Measurements from ENCODE around the gene TMEM253. TPM values are rescaled to one million over a fixed set of nuclear protein-coding genes. Genes with fewer than 3 reads are reported as not detected.

The TMEM253 gene
- total RNA-seq, 1 experiment from 2014 or later = 0.59 TPM

DNA sequence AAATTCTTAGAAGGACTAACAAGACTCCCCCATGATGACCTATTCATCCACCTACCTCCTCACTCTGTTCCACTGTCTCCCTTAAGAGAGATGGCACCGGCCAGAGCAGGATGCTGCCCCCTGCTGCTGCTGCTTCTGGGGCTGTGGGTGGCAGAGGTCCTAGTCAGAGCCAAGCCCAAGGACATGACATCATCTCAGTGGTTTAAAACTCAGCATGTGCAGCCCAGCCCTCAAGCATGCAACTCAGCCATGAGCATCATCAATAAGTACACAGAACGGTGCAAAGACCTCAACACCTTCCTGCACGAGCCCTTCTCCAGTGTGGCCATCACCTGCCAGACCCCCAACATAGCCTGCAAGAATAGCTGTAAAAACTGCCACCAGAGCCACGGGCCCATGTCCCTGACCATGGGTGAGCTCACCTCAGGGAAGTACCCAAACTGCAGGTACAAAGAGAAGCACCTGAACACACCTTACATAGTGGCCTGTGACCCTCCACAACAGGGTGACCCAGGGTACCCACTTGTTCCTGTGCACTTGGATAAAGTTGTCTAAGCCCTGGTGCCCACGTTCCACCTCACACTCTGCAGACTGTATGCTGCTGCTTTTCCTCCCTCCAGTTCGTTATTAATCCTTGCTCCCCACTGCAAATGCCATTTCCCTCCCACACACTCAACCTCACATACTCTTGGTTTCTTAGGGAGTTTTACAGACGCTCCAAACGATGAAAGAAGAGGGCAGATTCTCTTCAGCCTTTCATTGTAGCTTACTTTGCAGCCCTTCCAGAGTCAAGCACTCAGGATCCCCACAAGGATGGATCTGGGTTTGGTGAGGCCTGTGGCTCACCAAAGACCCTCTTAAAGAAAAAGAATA, 42.8 kb upstream of the TMEM253 start, which contains the start of gene RNASE8:
Gene RNASE8 (plus strand): TSS at position 20 of the 873 bp plus-strand sequence. CDS start 71 bp downstream, at position 91.
- POLR2A ChIA-PET = no interaction called here
- peaks cover 5% of the 10 kb centered on the region for H3K27me3 ChIP-seq (ENCODE audit: insufficient read depth, low read length)
- H3K9me3 ChIP-seq (ENCODE audit: control insufficient read depth in 1 of 2, insufficient read depth in 1 of 2, low read depth in 1 of 2, low read length in 2 of 2) = no peaks in the 10 kb centered on the region
- no peak within 1 kb of the TSS for H3K4me3 ChIP-seq (replicated peaks in 1 of 2; ENCODE audit: low read depth in 1 of 2, low read length in 2 of 2)
- ATAC-seq (peak; percentile 72), DNase-seq (ENCODE audit: low read depth, low spot score) (no peak)
- TF ChIP-seq ZNF274 (IDR thresholded peaks at IDR 0.05; ENCODE audit: low read depth, low read length) = no peak
- TF ChIP-seq, protein P1, sequence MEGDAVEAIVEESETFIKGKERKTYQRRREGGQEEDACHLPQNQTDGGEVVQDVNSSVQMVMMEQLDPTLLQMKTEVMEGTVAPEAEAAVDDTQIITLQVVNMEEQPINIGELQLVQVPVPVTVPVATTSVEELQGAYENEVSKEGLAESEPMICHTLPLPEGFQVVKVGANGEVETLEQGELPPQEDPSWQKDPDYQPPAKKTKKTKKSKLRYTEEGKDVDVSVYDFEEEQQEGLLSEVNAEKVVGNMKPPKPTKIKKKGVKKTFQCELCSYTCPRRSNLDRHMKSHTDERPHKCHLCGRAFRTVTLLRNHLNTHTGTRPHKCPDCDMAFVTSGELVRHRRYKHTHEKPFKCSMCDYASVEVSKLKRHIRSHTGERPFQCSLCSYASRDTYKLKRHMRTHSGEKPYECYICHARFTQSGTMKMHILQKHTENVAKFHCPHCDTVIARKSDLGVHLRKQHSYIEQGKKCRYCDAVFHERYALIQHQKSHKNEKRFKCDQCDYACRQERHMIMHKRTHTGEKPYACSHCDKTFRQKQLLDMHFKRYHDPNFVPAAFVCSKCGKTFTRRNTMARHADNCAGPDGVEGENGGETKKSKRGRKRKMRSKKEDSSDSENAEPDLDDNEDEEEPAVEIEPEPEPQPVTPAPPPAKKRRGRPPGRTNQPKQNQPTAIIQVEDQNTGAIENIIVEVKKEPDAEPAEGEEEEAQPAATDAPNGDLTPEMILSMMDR (IDR thresholded peaks at IDR 0.05 in 2 of 3, conservative IDR thresholded peaks at IDR 0.05 in 1 of 3; ENCODE audit: borderline replicate concordance in 1 of 3, insufficient read depth in 1 of 3, low read depth in 2 of 3, low read length in 2 of 3) = peak in 2 of 3 experiments; percentile 27 to 36; a peak in 3 of 6 replicates
- H3K36me3 ChIP-seq (ENCODE audit: control insufficient read depth in 1 of 2, insufficient read depth in 2 of 2, low read length in 2 of 2) = no peaks in the 10 kb centered on the region
- H3K9ac ChIP-seq (ENCODE audit: low read length) = no peak within 1 kb of the TSS
- H3K4me2 ChIP-seq (ENCODE audit: low read length) = no peak within 1 kb of the TSS
- H4K20me1 ChIP-seq (ENCODE audit: insufficient read depth) = no peaks in the 10 kb centered on the region
- H3K4me1 ChIP-seq (ENCODE audit: control insufficient read depth in 1 of 2, insufficient read depth in 2 of 2, low read length in 2 of 2) = no peaks in the 10 kb centered on the region
- no peaks in the 10 kb centered on the region for H3K9me2 ChIP-seq (ENCODE audit: insufficient read depth)
- intact Hi-C loops (cut with micrococcal nuclease) = no loop called here
- H3K27ac ChIP-seq (ENCODE audit: low read depth, low read length) = no peak within 1 kb of the TSS
- RAD21 ChIA-PET (ENCODE audit: low non-redundant PET in 1 of 2, low total read pairs in 2 of 2, uncharacterized antibody in 2 of 2, unreplicated experiment in 2 of 2) = no interaction called here
- CTCF ChIA-PET = interaction anchor here (1.4 kb wide), 1 partner anchor 43 kb away, joined by 4 read pairs; no protein-coding TSS in a partner anchor
- no peak within 1 kb of the TSS for H2AFZ ChIP-seq (ENCODE audit: low read depth, low read length, poor library complexity, severe bottlenecking)
- BruUV-seq (replicated peaks) = no TSS peak
- no peaks in the 10 kb centered on the region for H3K79me2 ChIP-seq (ENCODE audit: insufficient read depth, low read length)

DNA sequence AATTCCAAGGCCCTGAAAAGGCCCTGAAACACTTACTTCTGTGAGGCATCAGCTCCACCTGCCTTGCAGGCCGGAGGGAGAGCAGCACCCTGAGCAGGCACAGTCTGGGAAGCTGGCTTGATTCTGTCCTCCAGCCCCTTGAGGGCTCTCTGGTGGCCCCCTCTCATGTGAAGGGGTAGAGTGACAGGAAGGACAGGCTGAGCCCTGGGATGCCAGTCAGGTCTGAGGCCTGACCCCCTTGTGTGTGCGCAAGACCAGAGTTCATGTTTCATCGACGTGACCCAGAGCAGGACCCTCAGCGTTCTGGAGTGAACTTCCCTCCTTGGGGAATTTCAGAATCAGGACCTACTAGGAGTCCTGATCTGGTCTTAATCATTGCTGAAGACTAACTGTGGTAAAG, 42.0 kb upstream of the TMEM253 start:
- intact Hi-C loops (cut with micrococcal nuclease) = no loop called here
- CTCF ChIA-PET = interaction anchor here (1.4 kb wide), 1 partner anchor 44 kb away, joined by 4 read pairs; no protein-coding TSS in a partner anchor
- TF ChIP-seq, protein P2, sequence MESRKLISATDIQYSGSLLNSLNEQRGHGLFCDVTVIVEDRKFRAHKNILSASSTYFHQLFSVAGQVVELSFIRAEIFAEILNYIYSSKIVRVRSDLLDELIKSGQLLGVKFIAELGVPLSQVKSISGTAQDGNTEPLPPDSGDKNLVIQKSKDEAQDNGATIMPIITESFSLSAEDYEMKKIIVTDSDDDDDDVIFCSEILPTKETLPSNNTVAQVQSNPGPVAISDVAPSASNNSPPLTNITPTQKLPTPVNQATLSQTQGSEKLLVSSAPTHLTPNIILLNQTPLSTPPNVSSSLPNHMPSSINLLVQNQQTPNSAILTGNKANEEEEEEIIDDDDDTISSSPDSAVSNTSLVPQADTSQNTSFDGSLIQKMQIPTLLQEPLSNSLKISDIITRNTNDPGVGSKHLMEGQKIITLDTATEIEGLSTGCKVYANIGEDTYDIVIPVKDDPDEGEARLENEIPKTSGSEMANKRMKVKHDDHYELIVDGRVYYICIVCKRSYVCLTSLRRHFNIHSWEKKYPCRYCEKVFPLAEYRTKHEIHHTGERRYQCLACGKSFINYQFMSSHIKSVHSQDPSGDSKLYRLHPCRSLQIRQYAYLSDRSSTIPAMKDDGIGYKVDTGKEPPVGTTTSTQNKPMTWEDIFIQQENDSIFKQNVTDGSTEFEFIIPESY (IDR thresholded peaks at IDR 0.05; ENCODE audit: extremely low read depth, insufficient replicate concordance, low read length) = no peak
- no peak for TF ChIP-seq POLR2AphosphoS5 (IDR thresholded peaks at IDR 0.05; ENCODE audit: low read depth, low read length)
- no peak for TF ChIP-seq RAD21 (IDR thresholded peaks at IDR 0.05; ENCODE audit: low read depth)
- TF ChIP-seq ZFX (IDR thresholded peaks at IDR 0.05) = no peak
- no peak for TF ChIP-seq EZH2 (IDR thresholded peaks at IDR 0.05)
- TF ChIP-seq SRF (IDR thresholded peaks at IDR 0.05; ENCODE audit: low read depth) = no peak
- TF ChIP-seq ELF1 (IDR thresholded peaks at IDR 0.05; ENCODE audit: borderline replicate concordance, low read depth) = no peak
- TF ChIP-seq EGR1 (IDR thresholded peaks at IDR 0.05; ENCODE audit: low read depth) = no peak

More for the DNA sequence above, 42.0 kb upstream of the TMEM253 start:
- Histone ChIP-seq H2AFZ (ENCODE audit: low read depth, low read length, poor library complexity, severe bottlenecking) (no peak overlapping the region), H3K36me3 (ENCODE audit: control insufficient read depth in 1 of 2, insufficient read depth in 2 of 2, low read length in 2 of 2) (no peaks in the 10 kb centered on the region), H3K9me2 (ENCODE audit: insufficient read depth) (no peaks in the 10 kb centered on the region), H4K20me1 (ENCODE audit: insufficient read depth) (no peaks in the 10 kb centered on the region), H3K9me3 (ENCODE audit: control insufficient read depth in 1 of 2, insufficient read depth in 1 of 2, low read depth in 1 of 2, low read length in 2 of 2) (no peaks in the 10 kb centered on the region), H3K9ac (ENCODE audit: low read length) (no peak overlapping the region), H3K27ac (ENCODE audit: low read depth, low read length) (no peak overlapping the region), H3K4me2 (ENCODE audit: low read length) (no peak overlapping the region), H3K79me2 (ENCODE audit: insufficient read depth, low read length) (no peaks in the 10 kb centered on the region), H3K4me1 (ENCODE audit: control insufficient read depth in 1 of 2, insufficient read depth in 2 of 2, low read length in 2 of 2) (no peaks in the 10 kb centered on the region), H3K4me3 (replicated peaks in 1 of 2; ENCODE audit: low read depth in 1 of 2, low read length in 2 of 2) (no peak overlapping the region), H3K27me3 (ENCODE audit: insufficient read depth, low read length) (peaks cover 5% of the 10 kb centered on the region)
- DNase-seq (ENCODE audit: low read depth, low spot score) (no peak), ATAC-seq (no peak)
- RAD21 ChIA-PET (ENCODE audit: low non-redundant PET in 1 of 2, low total read pairs in 2 of 2, uncharacterized antibody in 2 of 2, unreplicated experiment in 2 of 2) = no interaction called here
- no TSS peak for BruUV-seq (replicated peaks)
- POLR2A ChIA-PET = no interaction called here
